Right lobe of liver (tissue), 6 donors: ENCODE measurements around the gene SLA2. TPM values are rescaled to one million over a fixed set of nuclear protein-coding genes. Genes with fewer than 3 reads are reported as not detected.
"Not testable (repeated sequence)": the region's sequence is repeated elsewhere in the genome, so short reads cannot be mapped to it uniquely, and the experiment has no call there.

ENCODE experiments used
- ATAC-seq, 4 donors: fragments of 200-7000 bp; cut with Tn5 transposase; one replicate each; pipeline ENCODE4 v1.9.1; 2020; ENCODE audit warnings: mild to moderate bottlenecking in 4 of 4, moderate library complexity in 4 of 4
- DNase-seq, 3 donors: peaks; one replicate each; pipeline ENCODE4 v3.0.0-alpha.2; 2020
- H3K27ac ChIP-seq, 3 donors: fragments of 200-600 bp; one replicate each; pipeline ENCODE4 v1.8.0; 2022
- H3K27me3 ChIP-seq, 2 donors: fragments of 200-600 bp; one replicate each; pipeline ENCODE4 v1.8.0; 2022
- H3K36me3 ChIP-seq, 4 donors: fragments of 200-600 bp; sonication (generic) in 1 of 4; one replicate each; pipeline versions ENCODE4 v1.5.1 to v1.8.0; 2017 to 2022; ENCODE audit warnings: control low read depth in 1 of 4
- H3K4me1 ChIP-seq, 4 donors: fragments of 200-600 bp; sonication (generic) in 1 of 4; one replicate each; pipeline versions ENCODE4 v1.5.1 to v1.8.0; 2017 to 2022; ENCODE audit warnings: control low read depth in 1 of 4
- H3K4me3 ChIP-seq, 3 donors: fragments of 200-600 bp; one replicate each; pipeline ENCODE4 v1.8.0; 2022
- H3K9me3 ChIP-seq, 4 donors: fragments of 200-600 bp; sonication (generic) in 1 of 4; one replicate each; pipeline versions ENCODE4 v1.5.1 to v1.8.0; 2017 to 2022; ENCODE audit warnings: control low read depth in 1 of 4
- CTCF ChIP-seq, 4 donors: fragments of 200-600 bp in 3 of 4; fragments of 450-650 bp in 1 of 4; IDR thresholded peaks; one replicate each; pipeline versions ENCODE4 v1.5.1 to v1.8.0; 2016 to 2022; ENCODE audit warnings: antibody characterized with exemption in 4 of 4, mild to moderate bottlenecking in 2 of 4
- POLR2A ChIP-seq: fragments of 450-650 bp; IDR thresholded peaks from one replicate; pipeline ENCODE4 v1.6.1; 2017; ENCODE audit warnings: antibody characterized with exemption, mild to moderate bottlenecking
- WGBS: methylation state at CpG from one replicate; pipeline ENCODE4 v1.1.6; 2018; ENCODE audit warnings: low coverage, low lambda C conversion rate; ENCODE audit not compliant: insufficient coverage; ENCODE audit errors: missing lambda C conversion rate; 5-methylcytosine and 5-hydroxymethylcytosine counted together
- intact Hi-C, 2 donors: fragments of 100-400 bp; cut with DNase I; formaldehyde crosslinking; loops; one replicate each; pipeline versions ENCODE4 v1.11.2 to v1.14.1; 2022
- total RNA-seq, 6 experiments: library from RNA; depleted of rRNA in 2 of 6; stranded (reverse); fragments of >200 nt in 2 of 6; fragmentation: NEBNext Ultra II Directional in 3 of 6; extraction: Animal tissue kit (Norgen Biotek cat#: 25700) in 3 of 6; gene quantifications; one replicate each; pipeline versions ENCODE4 v1.1.0 to v1.2.4, GENCODE V29; 2016 to 2023
- donor health status: DM: no; HTN: yes; CAD: no.
- donor health status: DM: no; HTN: no; CAD: no.
- donor health status: DM: no; HTN: no; CAD: no.
- donor health status: DM: no; HTN: yes; CAD: no.
- donor health status: DM: no; HTN: yes; CAD: no.

The SLA2 gene
- total RNA-seq, 6 experiments from 2014 or later: 0.18 to 0.50 (median 0.32) TPM

GRCh38 chr20:36644706-36645095 is 1.3 kb downstream of the SLA2 start:
- H3K27me3 ChIP-seq: no peaks in the 10 kb centered on the region
- TF ChIP-seq POLR2A (no peak), CTCF (IDR thresholded peaks at IDR 0.05) (no peak)
- H3K27ac ChIP-seq: no peak overlapping the region
- ATAC-seq (no peak), DNase-seq (no peak)
- no peak overlapping the region for H3K4me3 ChIP-seq
- intact Hi-C loops: no loop called here
- WGBS: 74% methylated on average over 3 of the region's 7 CpGs
- no peaks in the 10 kb centered on the region for H3K36me3 ChIP-seq
- no peaks in the 10 kb centered on the region for H3K4me1 ChIP-seq
- no peaks in the 10 kb centered on the region for H3K9me3 ChIP-seq

GRCh38 chr20:36644032-36644705 is 1.8 kb downstream of the SLA2 start:
- no peaks in the 10 kb centered on the region for H3K9me3 ChIP-seq
- H3K4me1 ChIP-seq: no peaks in the 10 kb centered on the region
- WGBS: 51% methylated on average over 5 of the region's 5 CpGs
- peak in 3 of 4 donors; percentile 38 to 47 (median 45) for ATAC-seq
- TF ChIP-seq POLR2A (no peak), CTCF (IDR thresholded peaks at IDR 0.05) (no peak)
- no peaks in the 10 kb centered on the region for H3K27me3 ChIP-seq
- intact Hi-C loops: no loop called here
- H3K36me3 ChIP-seq: no peaks in the 10 kb centered on the region
- H3K4me3 ChIP-seq: no peak overlapping the region
- no peak for DNase-seq
- no peak overlapping the region for H3K27ac ChIP-seq

- 80% methylated on average over 5 of the region's 6 CpGs for WGBS
- TF ChIP-seq CTCF (IDR thresholded peaks at IDR 0.05): no peak
- no peak for TF ChIP-seq POLR2A
- no peak overlapping the region for H3K27ac ChIP-seq
- H3K27me3 ChIP-seq: no peaks in the 10 kb centered on the region
- intact Hi-C loops: no loop called here
- H3K4me1 ChIP-seq: no peaks in the 10 kb centered on the region
- no peaks in the 10 kb centered on the region for H3K9me3 ChIP-seq
- no peak for DNase-seq
- no peaks in the 10 kb centered on the region for H3K36me3 ChIP-seq
- H3K4me3 ChIP-seq: no peak overlapping the region
- no peak for ATAC-seq
Observed at GRCh38 chr20:36642136-36642535, 3.9 kb downstream of the SLA2 start.

GRCh38 chr20:36641506-36641843 is 4.5 kb downstream of the SLA2 start:
- intact Hi-C loops: no loop called here
- no peak for ATAC-seq
- Histone ChIP-seq H3K4me3 (no peak overlapping the region), H3K36me3 (no peaks in the 10 kb centered on the region), H3K9me3 (no peaks in the 10 kb centered on the region), H3K27ac (no peak overlapping the region), H3K27me3 (no peaks in the 10 kb centered on the region), H3K4me1 (no peaks in the 10 kb centered on the region)
- WGBS: 80% methylated on average over 2 of the region's 3 CpGs
- no peak for TF ChIP-seq POLR2A
- no peak for TF ChIP-seq CTCF (IDR thresholded peaks at IDR 0.05)
- no peak for DNase-seq

- WGBS: 91% methylated on average over 11 of the region's 12 CpGs
- not testable (repeated sequence) for DNase-seq
Observed at GRCh38 chr20:36638876-36639400, 7.1 kb downstream of the SLA2 start.

More at GRCh38 chr20:36638876-36639400, 7.1 kb downstream of the SLA2 start:
- intact Hi-C loops, ATAC-seq, H3K27ac ChIP-seq, H3K36me3 ChIP-seq, H3K4me3 ChIP-seq, H3K9me3 ChIP-seq, H3K4me1 ChIP-seq, H3K27me3 ChIP-seq: not testable (repeated sequence)
